Measurements from ENCODE around the gene DACH2.

The DACH2 gene

GRCh38 chrX:86809651-86810050 lies 661.4 kb downstream of the DACH2 start:
- no peak for DNase-seq

- DNase-seq: no peak
Measured at GRCh38 chrX:86829786-86830185, 681.5 kb downstream of the DACH2 start.

GRCh38 chrX:86830685-86831084 lies 682.4 kb downstream of the DACH2 start:
- no peak for DNase-seq

DNA sequence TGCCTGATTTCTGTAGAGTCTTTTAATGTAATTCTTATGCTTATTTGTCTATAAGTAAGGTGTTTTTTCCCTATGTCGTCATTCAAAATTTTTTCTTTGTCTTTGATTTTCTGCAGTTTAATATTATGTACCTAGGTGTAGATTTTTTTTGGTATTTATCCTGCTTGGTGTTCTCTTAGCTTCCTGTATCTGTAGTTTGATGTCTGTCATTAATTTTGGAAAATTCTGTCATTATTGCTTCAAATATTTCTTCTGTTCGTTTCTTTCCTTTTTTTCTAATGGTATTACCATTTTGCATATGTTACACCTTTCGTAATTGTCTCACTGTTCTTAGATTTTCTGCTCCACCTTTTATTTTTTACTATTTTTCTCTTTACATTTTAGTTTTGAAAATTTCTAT lies 696.9 kb downstream of the DACH2 start:
- no peak for DNase-seq
